ENCODE data around the gene ZNF287.
"Not testable (repeated sequence)": the region's sequence is repeated elsewhere in the genome, so short reads cannot be mapped to it uniquely, and the experiment has no call there.

The ZNF287 gene

DNA sequence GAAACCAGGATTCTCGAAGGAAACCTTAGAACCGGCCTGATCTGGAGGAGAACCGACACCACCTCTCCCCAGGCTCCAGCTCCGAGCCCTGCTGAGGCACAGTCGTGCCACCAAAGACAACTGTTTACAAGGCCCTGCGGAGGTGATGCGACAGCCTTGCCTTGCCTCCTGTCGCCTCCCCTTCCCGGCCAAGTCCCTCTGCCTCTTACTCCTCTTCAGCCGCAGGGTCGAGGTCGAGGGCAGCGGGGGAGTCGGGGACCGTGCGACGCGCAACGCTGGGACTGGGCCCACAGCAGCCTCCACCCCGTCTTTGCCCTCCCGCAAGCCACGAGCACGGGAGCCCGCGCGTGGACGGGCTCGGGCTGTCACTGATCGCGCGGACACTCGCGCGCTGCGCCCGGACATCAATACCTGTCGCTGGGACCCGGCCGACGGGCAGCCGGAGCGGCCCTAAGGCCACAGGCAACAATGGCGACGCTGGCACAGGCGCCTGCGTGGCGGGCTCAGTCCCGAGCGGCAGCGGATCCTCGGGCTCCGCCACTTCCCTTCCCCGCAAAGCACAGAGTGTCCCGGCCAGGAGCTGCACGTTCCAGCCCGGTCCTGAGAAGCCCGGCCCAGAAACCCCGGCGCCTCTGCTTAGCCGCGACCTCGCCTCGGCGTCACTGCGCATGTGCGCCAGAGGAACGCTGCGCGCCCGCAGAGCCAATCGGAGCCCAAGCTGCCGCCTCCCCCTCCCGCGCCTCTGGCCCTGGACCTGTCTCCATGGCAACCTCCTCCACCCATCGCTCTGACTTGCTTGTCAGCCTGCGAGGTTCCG lies at the start of gene ZNF287:
Gene ZNF287 (minus strand): TSS at position 664 of the 817 bp plus-strand sequence. CDS start 1,473 bp downstream, outside the sequence.
- DNase-seq = peak; percentile 95

DNA sequence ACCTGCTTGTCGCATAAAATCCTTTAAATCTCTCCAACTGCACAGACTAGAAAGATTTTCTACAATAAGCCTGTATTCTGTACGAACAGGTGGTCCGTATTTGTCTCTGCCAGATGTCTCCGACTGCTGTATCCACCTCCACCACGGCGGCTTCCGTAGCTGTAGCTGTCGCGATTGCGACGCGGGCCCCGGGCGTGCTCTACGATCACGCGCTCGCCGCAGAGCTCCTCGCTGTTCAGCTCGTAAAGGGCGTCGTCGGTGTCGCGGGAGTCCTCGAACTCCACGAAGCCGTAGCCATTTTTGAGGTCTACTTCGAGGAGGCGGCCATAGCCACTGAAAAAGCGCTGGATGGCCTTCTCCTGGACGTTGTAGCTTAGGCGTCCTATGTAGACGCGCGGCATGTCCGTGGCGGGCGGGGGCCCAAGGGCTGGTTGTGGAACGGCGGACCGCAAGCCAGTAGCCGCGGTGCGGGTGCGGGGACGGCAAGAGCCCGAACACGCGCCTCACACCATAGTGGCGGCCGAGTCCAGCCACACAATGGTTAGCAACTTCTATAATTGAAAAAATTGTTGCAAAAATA lies 48.6 kb upstream of the ZNF287 start:
- DNase-seq = no peak

DNA sequence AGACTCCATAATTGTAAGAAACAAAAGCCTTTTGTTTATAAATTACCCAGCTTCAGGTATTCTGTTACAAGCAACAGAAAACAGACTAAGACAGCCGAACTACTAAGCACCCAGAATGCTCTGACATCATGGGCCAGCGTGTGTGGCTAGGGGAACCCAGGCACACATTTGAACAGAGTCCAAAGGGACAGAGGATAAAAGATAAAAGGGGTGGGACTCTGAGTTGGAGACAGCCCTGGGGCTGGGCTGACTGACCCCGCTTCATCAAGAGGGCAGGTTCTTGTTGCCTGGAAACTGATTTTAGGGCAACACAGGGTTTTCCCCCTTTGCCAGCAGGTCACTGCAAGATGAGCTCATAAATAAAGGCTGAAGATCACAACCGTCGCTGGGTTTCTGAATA lies 30.5 kb upstream of the ZNF287 start:
- no peak for DNase-seq

DNA sequence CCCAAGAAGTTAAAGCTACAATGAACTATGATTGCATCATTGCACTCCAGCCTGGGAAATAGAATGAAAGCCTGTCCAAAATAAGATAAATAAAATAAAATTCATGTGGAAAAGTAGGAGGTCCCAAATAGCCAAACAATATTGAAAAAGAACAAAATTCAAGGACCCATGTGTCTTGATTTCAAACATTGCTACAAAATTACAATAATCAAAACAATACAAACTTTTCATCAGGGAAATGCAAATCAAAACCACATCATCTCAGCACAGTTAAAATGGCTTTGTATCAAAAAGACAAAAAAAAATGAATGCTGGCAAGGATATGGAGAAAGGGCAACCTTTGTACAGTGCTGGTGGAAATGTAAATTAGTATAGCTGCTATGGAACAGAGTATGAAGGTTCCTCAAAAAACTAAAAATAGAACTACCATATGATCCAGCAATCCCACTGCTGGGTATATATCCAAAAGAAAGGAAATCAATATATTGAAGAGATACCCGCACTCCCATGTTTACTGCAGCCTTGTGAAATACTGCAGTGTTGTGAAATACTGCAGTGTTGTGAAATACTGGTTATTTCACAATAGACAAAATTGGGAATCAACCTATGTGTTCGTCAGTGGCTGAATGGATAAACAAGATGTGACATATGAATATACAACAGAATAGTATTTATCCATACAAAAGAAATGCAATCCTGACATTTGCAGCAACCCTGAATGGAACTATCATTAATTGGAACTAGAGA lies 24.5 kb upstream of the ZNF287 start:
- no peak for DNase-seq

DNA sequence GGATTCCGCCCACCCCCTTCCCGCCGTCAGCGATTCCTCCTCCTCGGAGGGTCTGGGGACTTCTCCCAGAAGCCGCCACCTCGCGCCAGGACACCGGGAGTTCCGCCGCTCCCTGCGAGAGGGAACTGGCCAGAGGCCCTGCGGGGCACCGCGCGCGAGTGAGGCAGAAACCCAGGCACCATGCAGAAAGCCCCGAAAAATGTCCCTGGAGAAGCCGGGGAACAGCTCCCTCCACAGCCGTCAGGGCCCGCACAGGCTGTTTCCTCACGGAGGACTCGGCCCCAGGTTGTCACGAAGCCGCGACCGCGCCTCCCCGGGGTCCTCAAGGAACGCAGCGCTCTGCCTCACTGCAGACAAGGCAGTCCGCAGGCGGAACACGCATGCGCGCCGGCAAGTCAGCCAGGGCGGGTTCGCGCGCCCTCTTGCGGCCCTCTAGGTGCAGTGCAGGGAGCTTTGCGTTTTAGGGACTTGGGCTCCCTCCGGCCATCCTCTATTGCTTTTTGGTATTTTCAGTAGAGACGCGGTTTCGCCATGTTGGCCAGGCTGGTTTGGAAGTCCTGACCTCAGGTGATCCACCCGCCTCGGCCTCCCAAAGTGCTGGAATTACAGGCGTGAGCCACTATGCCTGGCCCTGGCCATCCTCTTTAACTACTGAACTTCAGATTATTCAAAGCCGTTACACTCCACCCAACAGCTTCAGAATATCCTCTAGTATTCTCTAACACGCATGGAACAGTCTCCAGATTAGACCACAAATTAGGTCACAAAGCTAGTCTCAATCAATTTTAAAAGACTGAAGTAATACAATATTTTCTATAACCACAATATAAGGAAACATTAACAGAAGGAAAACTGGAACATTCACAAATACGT lies 20.3 kb upstream of the ZNF287 start:
- peak; percentile 90 for DNase-seq

- DNase-seq = no peak
Measured at GRCh38 chr17:16585796-16586195, 16.8 kb upstream of the ZNF287 start.

- peak; percentile 92 for DNase-seq
Measured at GRCh38 chr17:16584273-16584995, 15.4 kb upstream of the ZNF287 start.

DNA sequence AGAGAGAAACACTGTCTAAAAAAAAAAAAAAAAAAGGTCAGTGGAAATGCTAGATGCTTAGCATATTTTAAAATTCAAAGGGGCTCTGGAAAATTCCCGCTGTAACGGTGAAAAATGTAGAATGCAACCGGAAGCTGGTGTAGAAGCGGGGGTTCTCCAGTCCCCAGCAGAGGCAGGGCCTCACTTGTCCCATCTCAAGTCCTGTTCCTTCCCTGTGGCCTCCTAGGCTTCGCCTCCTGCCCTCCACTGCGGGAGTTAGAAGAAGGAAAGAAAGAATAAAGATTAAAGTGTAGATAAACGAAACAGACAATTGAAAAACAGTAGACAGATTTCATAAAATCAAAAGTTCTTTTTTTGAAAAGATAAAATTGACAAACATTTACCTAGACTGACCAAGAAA lies 14.8 kb upstream of the ZNF287 start:
- no peak for DNase-seq

DNA sequence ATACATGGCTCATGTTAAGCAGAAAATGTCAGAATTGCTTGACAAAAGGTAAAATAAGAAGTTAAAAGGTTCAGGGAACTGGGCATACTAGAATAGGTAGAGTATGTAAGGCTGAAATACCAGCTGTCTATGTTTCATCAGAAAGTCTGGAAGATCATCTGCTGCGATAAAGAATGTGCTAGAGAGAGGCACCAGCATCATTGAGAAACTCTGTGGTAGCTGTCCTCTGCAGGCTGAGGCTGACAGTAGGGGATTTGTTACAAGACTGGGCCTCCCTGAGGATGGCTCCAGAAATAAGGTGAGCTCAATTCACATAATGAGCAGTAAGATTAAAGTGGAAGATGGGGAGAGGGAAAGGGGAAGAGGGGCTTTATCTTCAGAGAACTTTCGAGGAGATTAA lies 4.5 kb upstream of the ZNF287 start:
- no peak for DNase-seq

- no peak for DNase-seq
Measured at GRCh38 chr17:16569358-16569712, 331 bp upstream of the ZNF287 start.

- DNase-seq = no peak
Measured at GRCh38 chr17:16552637-16553045, 16.4 kb downstream of the ZNF287 start.

DNA sequence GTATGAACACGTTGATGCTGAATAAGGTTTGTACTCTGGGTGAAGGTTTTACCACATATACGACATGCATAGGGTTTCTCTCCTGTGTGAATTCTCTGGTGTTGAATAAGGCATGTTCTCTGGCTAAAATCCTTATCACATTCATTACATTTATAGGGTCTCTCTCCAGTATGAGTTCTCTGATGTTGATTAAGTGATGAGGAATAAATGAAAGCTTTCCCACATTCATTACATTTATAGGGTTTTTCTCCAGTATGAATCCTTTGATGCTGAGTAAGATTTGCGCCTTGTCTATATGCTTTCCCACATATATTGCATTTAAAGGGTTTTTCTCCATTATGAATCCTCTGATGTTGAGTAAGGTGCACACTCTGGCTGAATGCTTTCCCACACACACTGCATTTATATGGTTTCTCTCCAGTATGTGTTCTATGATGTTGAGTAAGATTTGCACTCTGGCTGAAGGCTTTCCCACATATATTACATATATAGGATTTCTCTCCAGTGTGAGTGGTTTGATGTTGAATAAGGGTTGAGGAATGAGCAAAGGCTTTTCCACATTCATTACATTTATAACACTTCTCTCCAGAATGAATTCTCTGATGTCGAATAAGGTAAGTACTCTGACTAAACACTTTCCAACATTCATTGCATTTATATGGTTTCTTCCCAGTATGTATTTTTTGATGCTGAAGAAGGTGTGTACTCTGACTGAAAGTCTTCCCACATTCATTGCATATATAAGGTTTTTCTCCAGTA lies 16.9 kb downstream of the ZNF287 start:
- DNase-seq = no peak

DNA sequence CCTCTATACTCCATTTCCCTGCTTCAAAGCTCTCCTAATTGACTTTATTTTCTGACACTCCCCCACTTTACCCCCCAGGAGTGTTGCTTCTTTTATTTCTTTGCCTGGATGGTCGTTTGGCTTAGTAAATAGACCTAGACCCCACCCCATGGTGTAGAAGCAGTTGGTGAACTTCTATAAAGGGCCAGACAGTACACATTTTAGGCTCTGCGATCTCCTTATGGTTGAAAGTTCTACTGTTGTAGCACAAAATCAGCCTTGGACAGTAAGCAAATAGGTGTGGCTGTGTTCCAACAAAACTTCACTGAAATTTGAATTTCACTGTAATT lies 31.9 kb downstream of the ZNF287 start:
- no peak for DNase-seq

DNA sequence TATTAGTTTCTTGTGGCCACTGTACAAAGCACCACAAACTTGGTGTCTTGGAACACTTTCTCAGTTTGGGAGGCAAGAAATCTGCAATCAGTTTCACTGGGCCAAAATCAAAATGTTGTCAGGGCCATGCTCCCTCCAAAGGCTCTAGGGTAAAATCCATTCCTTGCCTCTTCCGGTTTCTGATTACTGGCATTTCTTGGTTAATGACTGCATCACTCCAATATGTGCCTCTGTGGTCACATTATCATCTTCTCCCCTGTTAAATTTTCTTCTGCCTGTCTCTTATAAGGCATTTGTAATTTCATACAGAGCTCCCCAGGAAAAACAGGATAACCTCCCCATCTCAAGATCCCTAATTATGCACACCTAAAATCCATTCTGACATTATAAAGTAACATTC lies 34.8 kb downstream of the ZNF287 start:
- no peak for DNase-seq

GRCh38 chr17:16529906-16530305 lies 39.1 kb downstream of the ZNF287 start:
- DNase-seq = no peak

DNA sequence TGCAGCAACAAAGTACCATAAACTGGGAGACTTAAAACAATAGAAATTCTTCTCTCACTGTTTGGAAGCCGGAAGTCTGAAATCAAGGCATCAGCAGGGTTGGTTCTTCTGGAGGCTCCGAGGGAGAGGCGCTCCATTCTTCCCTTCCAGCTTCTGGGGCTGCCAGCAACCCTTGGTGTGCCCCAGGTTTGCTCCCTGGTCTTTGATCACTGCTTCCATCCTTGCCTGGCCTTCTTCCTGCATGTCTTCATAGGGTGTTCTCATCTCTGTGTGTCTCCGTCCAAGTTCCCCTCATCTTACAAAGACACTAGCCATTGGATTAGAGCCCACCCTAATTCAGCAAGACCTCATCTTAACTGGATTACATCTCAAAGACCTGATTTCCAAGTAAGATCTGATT lies 41.7 kb downstream of the ZNF287 start:
- DNase-seq = no peak

DNA sequence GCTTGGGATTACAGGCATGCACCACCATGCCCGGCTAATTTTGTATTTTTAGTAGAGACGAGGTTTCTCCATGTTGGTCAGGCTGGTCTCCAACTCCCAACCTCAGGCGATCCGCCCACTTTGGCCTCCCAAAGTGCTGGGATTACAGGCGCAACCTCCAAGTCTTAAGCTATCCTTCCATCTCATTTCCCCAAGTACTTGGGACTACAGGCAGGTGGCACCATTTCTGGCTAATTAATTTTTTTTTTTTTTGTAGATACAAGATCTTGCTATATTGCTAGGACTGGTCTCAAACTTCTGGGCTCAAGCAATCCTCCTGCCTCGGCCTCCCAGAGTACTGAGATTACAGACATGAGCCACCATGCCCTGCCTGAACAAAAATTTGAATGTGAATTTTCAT lies 43.4 kb downstream of the ZNF287 start:
- not testable (repeated sequence) for DNase-seq

DNA sequence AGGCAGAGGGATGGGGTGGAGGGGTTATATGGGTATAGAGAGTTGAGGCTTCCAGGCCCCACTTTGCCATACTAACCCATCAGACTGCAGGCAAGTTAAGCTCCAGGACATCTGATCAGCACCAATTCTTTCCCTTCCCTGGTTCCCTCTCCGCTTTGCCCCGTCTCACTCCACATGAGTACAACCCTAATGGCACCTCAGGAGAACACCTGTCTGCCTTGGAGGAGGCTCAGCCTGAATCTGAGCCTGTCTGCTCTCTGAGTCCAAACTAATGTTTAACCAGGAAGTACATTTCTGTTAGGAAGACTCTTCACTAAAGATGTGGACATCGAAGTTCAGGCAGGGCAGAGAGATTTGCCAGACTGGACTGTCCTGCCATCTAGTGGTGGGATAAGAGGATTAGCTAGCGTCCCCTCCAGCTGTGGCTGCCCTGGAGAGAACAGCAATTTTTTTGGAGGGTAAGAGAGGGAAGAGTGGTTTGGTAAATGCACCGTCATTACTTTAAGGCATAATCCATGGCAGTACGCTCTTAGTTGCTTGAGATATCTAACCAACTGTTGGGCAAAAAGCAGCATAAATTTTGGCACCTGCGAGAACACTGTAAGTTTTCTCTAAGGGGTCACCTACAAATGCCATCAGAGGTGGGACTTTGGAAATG lies 47.8 kb downstream of the ZNF287 start:
- DNase-seq = peak; percentile 68

DNA sequence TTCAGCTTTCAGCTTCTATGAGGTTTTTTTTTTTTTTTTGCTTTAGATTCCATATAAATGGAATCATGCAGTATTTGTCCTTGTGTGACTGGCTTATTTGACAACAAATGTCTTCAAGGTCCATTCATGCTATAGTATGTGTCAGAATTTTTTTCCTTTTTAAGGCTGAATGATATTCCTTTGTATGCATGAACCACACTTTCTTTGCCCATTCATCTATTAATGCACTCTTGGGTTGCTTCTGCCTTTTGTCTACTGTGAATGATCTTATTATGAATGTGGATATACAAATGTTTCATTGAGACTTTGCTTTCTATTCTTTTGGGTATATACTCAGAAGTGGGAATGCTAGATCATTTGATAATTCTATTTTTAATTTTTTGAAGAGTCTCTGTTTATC lies 50.0 kb downstream of the ZNF287 start:
- DNase-seq = no peak

DNA sequence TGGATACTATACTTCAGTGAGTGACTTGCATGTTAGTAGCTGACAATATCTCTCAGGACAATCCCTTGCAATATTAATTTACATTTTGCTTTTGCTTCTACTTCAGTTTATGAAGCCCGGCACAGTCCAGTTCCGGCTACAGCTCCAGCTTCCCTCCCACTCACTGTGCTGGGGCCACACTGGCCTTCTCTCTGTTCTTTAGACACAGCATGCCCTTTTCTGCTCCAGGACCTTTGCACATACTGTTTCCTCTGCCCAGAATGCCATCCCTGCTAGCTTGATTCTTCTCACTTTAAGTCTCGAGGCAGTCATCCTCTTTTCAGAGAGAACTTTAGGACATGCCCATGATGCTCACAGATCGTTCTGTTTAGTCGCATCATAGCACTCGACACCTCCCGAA lies 51.5 kb downstream of the ZNF287 start:
- DNase-seq = no peak

DNA sequence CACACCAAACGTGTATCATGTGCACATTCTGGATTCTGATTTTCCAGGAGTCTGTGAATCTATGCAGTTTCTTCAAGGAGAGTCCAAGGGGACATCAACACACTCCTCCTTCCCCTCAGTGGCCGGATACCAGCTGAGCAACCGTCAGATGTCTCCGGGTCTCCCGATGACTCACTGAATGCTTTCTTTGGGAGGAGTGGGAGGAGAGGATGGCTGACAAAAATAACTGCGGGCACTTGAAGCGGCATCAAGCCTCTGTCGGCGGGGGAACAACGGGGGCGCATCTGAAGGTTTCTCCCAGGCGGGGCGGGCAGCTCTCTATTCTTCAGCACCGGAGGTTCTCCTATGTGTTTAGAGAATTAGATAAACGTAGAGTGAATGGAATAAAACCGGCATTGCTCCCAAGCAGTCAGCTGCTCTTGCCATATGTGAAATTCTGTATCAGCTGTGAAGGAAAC lies 52.4 kb downstream of the ZNF287 start:
- DNase-seq = no peak

Measured in CD4-positive, alpha-beta T cell treated with Interferon gamma for 1 hour (primary cell).